Karpas-422 (cell line): Measurements from ENCODE around the gene TMEM91. TPM values are rescaled to one million over a fixed set of nuclear protein-coding genes. Genes with fewer than 3 reads are reported as not detected.
A peak's percentile ranks its signal among the peaks of the same experiment; 100 is the strongest.

Experiments
- DNase-seq: peaks from one replicate; pipeline ENCODE4 v3.0.0-alpha.2; 2015
- H2AFZ ChIP-seq: fragments of 200-600 bp; sonication (generic); 2 replicates; pipeline ENCODE4 v1.6.1; 2014; ENCODE audit warnings: antibody characterized with exemption, low read length, mixed read lengths
- H3K27ac ChIP-seq: fragments of 200-600 bp; sonication (generic); 2 replicates; pipeline ENCODE4 v1.5.1; 2014; ENCODE audit warnings: mild to moderate bottlenecking, low read length, moderate library complexity
- H3K27me3 ChIP-seq: fragments of 200-600 bp; sonication (generic); 2 replicates; pipeline ENCODE4 v1.6.1; 2014; ENCODE audit warnings: low read length, mixed read lengths
- H3K36me3 ChIP-seq: fragments of 200-600 bp; sonication (generic); 2 replicates; pipeline ENCODE4 v1.6.1; 2014; ENCODE audit warnings: low read length, mixed read lengths; ENCODE audit not compliant: insufficient read depth
- H3K4me1 ChIP-seq: fragments of 200-600 bp; sonication (generic); 2 replicates; pipeline ENCODE4 v1.6.1; 2014; ENCODE audit warnings: mild to moderate bottlenecking, low read length, mixed read lengths
- H3K4me2 ChIP-seq: fragments of 200-600 bp; sonication (generic); 2 replicates; pipeline ENCODE4 v1.6.1; 2014; ENCODE audit warnings: low read length, low read depth, mild to moderate bottlenecking; ENCODE audit not compliant: poor library complexity, severe bottlenecking
- H3K4me3 ChIP-seq: fragments of 200-600 bp; sonication (generic); 2 replicates; pipeline ENCODE4 v1.5.1; 2014; ENCODE audit warnings: mild to moderate bottlenecking, antibody characterized with exemption, low read length, mixed read lengths
- H3K79me2 ChIP-seq: fragments of 200-600 bp; sonication (generic); 2 replicates; pipeline ENCODE4 v1.6.1; 2014; ENCODE audit warnings: mild to moderate bottlenecking, low read length, mixed read lengths
- H3K9ac ChIP-seq: fragments of 200-600 bp; sonication (generic); 2 replicates; pipeline ENCODE4 v1.6.0; 2014; ENCODE audit warnings: low read length
- H3K9me2 ChIP-seq: fragments of 200-600 bp; sonication (generic), shearing (Covaris generic); replicated peaks from 2 replicates; pipeline ENCODE4 v1.6.0; 2014; ENCODE audit warnings: mild to moderate bottlenecking, low read length, moderate library complexity; ENCODE audit not compliant: insufficient read depth
- H3K9me3 ChIP-seq: fragments of 300-700, 200-600 bp; sonication (generic); 2 replicates; pipeline ENCODE4 v1.6.1; 2014; ENCODE audit warnings: low read length, mixed read lengths
- H4K20me1 ChIP-seq: fragments of 200-600 bp; sonication (generic); 2 replicates; pipeline ENCODE4 v1.6.1; 2014; ENCODE audit warnings: mild to moderate bottlenecking, antibody characterized with exemption, low read length, low read depth; ENCODE audit not compliant: insufficient read depth
- total RNA-seq: library from RNA; depleted of rRNA; stranded (reverse); fragments of >200 nt; shearing (Covaris generic); gene quantifications from 2 replicates; pipeline ENCODE4 v1.2.3, GENCODE V29; 2014; ENCODE audit warnings: low replicate concordance

The TMEM91 gene
- total RNA-seq, 1 experiment from 2014 or later = 1.3 TPM

- Histone ChIP-seq H3K27ac (no peak within 1 kb of the TSS), H3K9ac (no peak within 1 kb of the TSS), H3K27me3 (no peaks in the 10 kb centered on the region), H3K4me3 (no peak within 1 kb of the TSS), H3K36me3 (no peaks in the 10 kb centered on the region), H3K9me2 (no peaks in the 10 kb centered on the region), H3K4me2 (no peak within 1 kb of the TSS), H3K9me3 (no peaks in the 10 kb centered on the region), H3K4me1 (peaks cover 11% of the 10 kb centered on the region), H3K79me2 (no peaks in the 10 kb centered on the region), H2AFZ (no peak within 1 kb of the TSS), H4K20me1 (no peaks in the 10 kb centered on the region)
- peak; percentile 40 for DNase-seq
These were observed 50.8 kb downstream of the TMEM91 start, which contains the start of gene B3GNT8 for GRCh38 chr19:41426952-41427646. B3GNT8 (minus strand) TSS chr19:41427374; CDS start chr19:41426778, 596 bp downstream.

GRCh38 chr19:41427647-41428480 lies 51.5 kb downstream of the TMEM91 start:
- no peaks in the 10 kb centered on the region for H3K27me3 ChIP-seq
- no peaks in the 10 kb centered on the region for H3K9me3 ChIP-seq
- H3K4me1 ChIP-seq = peaks cover 11% of the 10 kb centered on the region
- no peaks in the 10 kb centered on the region for H4K20me1 ChIP-seq
- no peak overlapping the region for H3K9ac ChIP-seq
- H3K36me3 ChIP-seq = peaks cover 1% of the 10 kb centered on the region; the same call in 1 of the 2 replicates
- H3K4me3 ChIP-seq = no peak overlapping the region
- peak; percentile 37 for DNase-seq
- no peaks in the 10 kb centered on the region for H3K79me2 ChIP-seq
- H3K9me2 ChIP-seq = no peaks in the 10 kb centered on the region
- no peak overlapping the region for H3K4me2 ChIP-seq
- no peak overlapping the region for H2AFZ ChIP-seq
- no peak overlapping the region for H3K27ac ChIP-seq

- H3K79me2 ChIP-seq = no peaks in the 10 kb centered on the region
- no peaks in the 10 kb centered on the region for H4K20me1 ChIP-seq
- no peak overlapping the region for H3K27ac ChIP-seq
- H3K9me2 ChIP-seq = no peaks in the 10 kb centered on the region
- DNase-seq = no peak
- no peaks in the 10 kb centered on the region for H3K9me3 ChIP-seq
- H3K4me1 ChIP-seq = peaks cover 11% of the 10 kb centered on the region
- H3K4me3 ChIP-seq = no peak overlapping the region
- no peak overlapping the region for H3K9ac ChIP-seq
- H2AFZ ChIP-seq = no peak overlapping the region
- H3K36me3 ChIP-seq = peaks cover 7% of the 10 kb centered on the region; the same call in 1 of the 2 replicates
- no peaks in the 10 kb centered on the region for H3K27me3 ChIP-seq
- H3K4me2 ChIP-seq = no peak overlapping the region
These were observed 52.1 kb downstream of the TMEM91 start for GRCh38 chr19:41428481-41428859.

- Histone ChIP-seq H3K9ac (no peak overlapping the region), H3K79me2 (no peaks in the 10 kb centered on the region), H3K36me3 (peaks cover 8% of the 10 kb centered on the region; the same call in 1 of the 2 replicates), H3K4me3 (no peak overlapping the region), H4K20me1 (no peaks in the 10 kb centered on the region), H3K27ac (no peak overlapping the region), H2AFZ (no peak overlapping the region), H3K9me3 (no peaks in the 10 kb centered on the region), H3K4me2 (no peak overlapping the region), H3K9me2 (no peaks in the 10 kb centered on the region), H3K27me3 (no peaks in the 10 kb centered on the region), H3K4me1 (peaks cover 11% of the 10 kb centered on the region)
- DNase-seq = peak; percentile 37
These were observed 54.6 kb downstream of the TMEM91 start for GRCh38 chr19:41430922-41431321.

GRCh38 chr19:41431426-41432386 lies 55.4 kb downstream of the TMEM91 start:
- no peak overlapping the region for H3K4me3 ChIP-seq
- H3K79me2 ChIP-seq = no peaks in the 10 kb centered on the region
- H3K4me2 ChIP-seq = no peak overlapping the region
- H3K9me2 ChIP-seq = no peaks in the 10 kb centered on the region
- H2AFZ ChIP-seq = no peak overlapping the region
- no peaks in the 10 kb centered on the region for H3K27me3 ChIP-seq
- peaks cover 8% of the 10 kb centered on the region; the same call in 1 of the 2 replicates for H3K36me3 ChIP-seq
- no peak overlapping the region for H3K27ac ChIP-seq
- no peaks in the 10 kb centered on the region for H4K20me1 ChIP-seq
- DNase-seq = peak; percentile 46
- no peak overlapping the region for H3K9ac ChIP-seq
- H3K9me3 ChIP-seq = no peaks in the 10 kb centered on the region
- peaks cover 11% of the 10 kb centered on the region for H3K4me1 ChIP-seq

- Histone ChIP-seq H3K9me3 (no peaks in the 10 kb centered on the region), H3K4me1 (peaks cover 4% of the 10 kb centered on the region), H3K79me2 (peaks cover 6% of the 10 kb centered on the region), H3K36me3 (peaks cover 8% of the 10 kb centered on the region; the same call in 1 of the 2 replicates), H3K4me2 (no peak overlapping the region), H3K4me3 (no peak overlapping the region), H3K27ac (no peak overlapping the region), H3K27me3 (no peaks in the 10 kb centered on the region), H3K9me2 (no peaks in the 10 kb centered on the region), H2AFZ (no peak overlapping the region), H4K20me1 (no peaks in the 10 kb centered on the region), H3K9ac (no peak overlapping the region)
- DNase-seq = peak; percentile 37
These were observed 56.8 kb downstream of the TMEM91 start for GRCh38 chr19:41433171-41433570.
